Measurements from ENCODE around the gene AJAP1. TPM values are rescaled to one million over a fixed set of nuclear protein-coding genes. Genes with fewer than 3 reads are reported as not detected.

AJAP1 gene
- total and polyA plus RNA-seq, 2 of the 8 experiments (the other 6 are each of a cell fraction or from before 2014, with no cell fraction given): 1.9 to 6.2 TPM

DNA sequence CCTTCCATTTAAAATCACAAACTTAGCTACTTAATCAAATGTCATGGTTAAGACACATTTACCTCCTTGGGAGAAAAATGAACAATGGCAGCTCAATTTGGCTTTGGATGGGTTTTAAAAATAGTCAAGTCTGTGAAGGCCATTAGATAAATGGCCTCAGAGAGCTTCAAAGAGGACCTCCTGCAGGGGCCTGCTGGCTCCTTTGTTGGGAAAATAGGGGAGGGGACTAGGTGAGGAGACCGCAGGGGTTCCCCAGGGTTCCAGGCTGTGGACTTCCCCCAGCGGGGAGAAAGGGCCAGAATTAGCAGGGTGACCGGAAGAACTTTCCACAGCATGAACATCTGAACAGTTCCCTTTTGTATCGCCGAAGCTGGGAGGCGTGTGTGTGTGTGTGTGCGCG is 3.4 kb upstream of the AJAP1 start:
- Histone ChIP-seq H3K23me2 (ENCODE audit: low read depth, low read length) (peaks cover 16% of the 10 kb centered on the region; the same call in 1 of the 2 replicates), H4K5ac (ENCODE audit: insufficient read length, low read depth, low read length) (no peak overlapping the region), H3K23ac (ENCODE audit: insufficient read length) (no peak overlapping the region), H2AFZ (ENCODE audit: low read length) (no peak overlapping the region), H4K8ac (ENCODE audit: extremely low read depth, insufficient read depth, low read length) (no peak overlapping the region), H3K36me3 (ENCODE audit: control insufficient read depth in 2 of 4, insufficient read depth in 4 of 4, low read length in 3 of 4) (no peaks in the 10 kb centered on the region), H3K9ac (replicated peaks in 1 of 4; ENCODE audit: extremely low read depth in 1 of 4, low read depth in 3 of 4, low read length in 3 of 4) (no peak overlapping the region), H3K4me2 (ENCODE audit: insufficient read depth in 1 of 2, low read depth in 2 of 2, low read length in 2 of 2) (peak overlapping the region; percentile 42 to 62; a peak in 3 of 4 replicates), H4K20me1 (replicated peaks in 1 of 2; ENCODE audit: control insufficient read depth in 1 of 2, insufficient read depth in 2 of 2, low read length in 2 of 2) (peaks cover 0 to 6% of the 10 kb centered on the region in 2 experiments), H3K4me1 (replicated peaks in 1 of 4; ENCODE audit: control insufficient read depth in 3 of 4, insufficient read depth in 4 of 4, low read length in 3 of 4) (peaks cover 8 to 18% (median 13%) of the 10 kb centered on the region in 4 experiments), H3K4me3 (ENCODE audit: extremely low read depth in 1 of 4, insufficient read depth in 2 of 4, low read depth in 3 of 4, low read length in 4 of 4) (peak overlapping the region in 1 of 4 experiments; percentile 4; a peak in 1 of 8 replicates), H3K9me3 (ENCODE audit: insufficient read depth in 2 of 2, low read depth in 1 of 2, low read length in 1 of 2) (peaks cover 0 to 3% of the 10 kb centered on the region in 2 experiments; a peak in 3 of 4 replicates), H3K79me2 (ENCODE audit: control insufficient read depth in 1 of 2, insufficient read depth in 2 of 2, low read length in 2 of 2) (no peaks in the 10 kb centered on the region), H3K79me1 (ENCODE audit: low read depth, low read length) (no peaks in the 10 kb centered on the region), H3K56ac (replicated peaks; ENCODE audit: insufficient read length, low read depth, low read length) (no peak overlapping the region), H3K27me3 (replicated peaks in 1 of 4; ENCODE audit: control insufficient read depth in 3 of 4, extremely low read depth in 1 of 4, insufficient read depth in 3 of 4, low read length in 3 of 4) (peaks cover 28 to 34% (median 30%) of the 10 kb centered on the region in 4 experiments), H3K4ac (replicated peaks; ENCODE audit: insufficient read length, low read depth, low read length) (no peak overlapping the region), H3K18ac (ENCODE audit: extremely low read depth, low read length) (no peak overlapping the region), H2AK5ac (ENCODE audit: low read depth, low read length) (no peak overlapping the region; the same call in 1 of the 2 replicates), H3K14ac (ENCODE audit: insufficient read length) (no peak overlapping the region), H3K27ac (ENCODE audit: low read depth, low read length) (no peak overlapping the region), H2BK120ac (replicated peaks; ENCODE audit: low read depth, low read length) (no peak overlapping the region), H2BK20ac (ENCODE audit: low read length) (no peak overlapping the region), H2BK12ac (ENCODE audit: low read depth, low read length) (no peak overlapping the region), H2BK5ac (ENCODE audit: low read depth, low read length) (no peak overlapping the region), H4K91ac (replicated peaks; ENCODE audit: insufficient read length, low read length) (no peak overlapping the region), H2BK15ac (ENCODE audit: low read length) (no peak overlapping the region)
- no peak for DNase-seq (ENCODE audit: low read depth in 1 of 2, low spot score in 2 of 2)
- FAIRE-seq: no peak
- WGBS, 2 experiments (ENCODE audit: extremely low coverage in 1 of 2, insufficient coverage in 1 of 2, insufficient read length in 1 of 2, insufficient replicate concordance in 2 of 2, low coverage in 1 of 2, low lambda C conversion rate in 2 of 2, missing lambda C conversion rate in 1 of 2): 77% methylated on average over 8 of the region's 8 CpGs; no CpG with 5 or more reads in 1 of the 2 experiments
- ChIA-PET CTCF (ENCODE audit: partially characterized antibody) (interaction anchor here (0.5 to 1.7 kb wide), 7 partner anchors 11 to 1152 kb away, joined by 3 to 6 read pairs (median 3); no protein-coding TSS in a partner anchor), POLR2A (ENCODE audit: partially characterized antibody) (interaction anchor here (1.4 kb wide), 1 partner anchor 11 kb away, joined by 3 read pairs; no protein-coding TSS in a partner anchor)
- TF ChIP-seq SAP30 (IDR thresholded peaks at IDR 0.05; ENCODE audit: insufficient read depth, insufficient replicate concordance, low read length) (no peak), CHD2 (IDR thresholded peaks at IDR 0.05; ENCODE audit: low read length) (no peak), CBX8 (IDR thresholded peaks at IDR 0.05; ENCODE audit: borderline replicate concordance, low read depth, low read length) (no peak)

Measured in H1 (cell line).